Testis (tissue), 3 donors: ENCODE data around the gene KDELR3. TPM values are rescaled to one million over a fixed set of nuclear protein-coding genes. Genes with fewer than 3 reads are reported as not detected.

Experiments
- DNase-seq: peaks from one replicate; pipeline ENCODE4 v3.0.0-alpha.2; 2019
- H3K27ac ChIP-seq, 2 donors: fragments of 200-600 bp; sonication (generic); one replicate each; pipeline ENCODE4 v1.5.1; 2019
- H3K27me3 ChIP-seq: fragments of 200-600 bp; sonication (generic); one replicate; pipeline ENCODE4 v1.5.1; 2019
- H3K36me3 ChIP-seq: fragments of 200-600 bp; sonication (generic); one replicate; pipeline ENCODE4 v1.5.1; 2017; ENCODE audit warnings: low read depth; ENCODE audit errors: missing control alignments
- H3K4me1 ChIP-seq: fragments of 200-600 bp; sonication (generic); one replicate; pipeline ENCODE4 v1.5.1; 2019
- H3K4me3 ChIP-seq, 2 donors: fragments of 200-600 bp; sonication (generic); one replicate each; pipeline ENCODE4 v1.5.1; 2017 to 2019
- H3K9me3 ChIP-seq: fragments of 200-600 bp; sonication (generic); one replicate; pipeline ENCODE4 v1.5.1; 2017
- POLR2A ChIP-seq: fragments of 450-650 bp; IDR thresholded peaks from one replicate; pipeline ENCODE4 v1.6.1; 2017; ENCODE audit warnings: antibody characterized with exemption, mild to moderate bottlenecking, moderate library complexity
- WGBS, 2 donors: methylation state at CpG; one replicate each; pipeline ENCODE4 v1.1.5; 2018; 5-methylcytosine and 5-hydroxymethylcytosine counted together
- intact Hi-C: fragments of 100-400 bp; cut with DNase I; formaldehyde crosslinking; loops from one replicate; pipeline ENCODE4 v1.15.1; 2023; ENCODE audit warnings: low total_unique reads
- polyA plus RNA-seq: library from polyadenylated mRNA; stranded (reverse); fragments of 350-450 nt; fragmentation: Illumina TruSeq; extraction: RNeasy Lipid Tissue Mini Kit (QIAGEN cat#74804); gene quantifications from one replicate; pipeline ENCODE4 v1.2.3, GENCODE V29; 2014; ENCODE audit warnings: low read depth, low replicate concordance; ENCODE audit not compliant: insufficient read depth
- total RNA-seq, 2 donors: library from RNA; depleted of rRNA; stranded (reverse); fragments of >200 nt; gene quantifications; one replicate each; pipeline ENCODE4 v1.2.3, GENCODE V29; 2016
- TF ChIP-seq, protein P1 (sequence below), 3 experiments: fragments of 450-650 bp in 2 of 3; fragments of 200-600 bp in 1 of 3; sonication (generic) in 1 of 3; IDR thresholded peaks; one replicate each; pipeline ENCODE4 v1.5.1; 2016 to 2019; ENCODE audit warnings: antibody characterized with exemption in 3 of 3, mild to moderate bottlenecking in 2 of 3, moderate library complexity in 1 of 3

KDELR3 gene
- total and polyA plus RNA-seq, 3 donors from 2014 or later: 6.7 to 10.4 (median 8.6) TPM

DNA sequence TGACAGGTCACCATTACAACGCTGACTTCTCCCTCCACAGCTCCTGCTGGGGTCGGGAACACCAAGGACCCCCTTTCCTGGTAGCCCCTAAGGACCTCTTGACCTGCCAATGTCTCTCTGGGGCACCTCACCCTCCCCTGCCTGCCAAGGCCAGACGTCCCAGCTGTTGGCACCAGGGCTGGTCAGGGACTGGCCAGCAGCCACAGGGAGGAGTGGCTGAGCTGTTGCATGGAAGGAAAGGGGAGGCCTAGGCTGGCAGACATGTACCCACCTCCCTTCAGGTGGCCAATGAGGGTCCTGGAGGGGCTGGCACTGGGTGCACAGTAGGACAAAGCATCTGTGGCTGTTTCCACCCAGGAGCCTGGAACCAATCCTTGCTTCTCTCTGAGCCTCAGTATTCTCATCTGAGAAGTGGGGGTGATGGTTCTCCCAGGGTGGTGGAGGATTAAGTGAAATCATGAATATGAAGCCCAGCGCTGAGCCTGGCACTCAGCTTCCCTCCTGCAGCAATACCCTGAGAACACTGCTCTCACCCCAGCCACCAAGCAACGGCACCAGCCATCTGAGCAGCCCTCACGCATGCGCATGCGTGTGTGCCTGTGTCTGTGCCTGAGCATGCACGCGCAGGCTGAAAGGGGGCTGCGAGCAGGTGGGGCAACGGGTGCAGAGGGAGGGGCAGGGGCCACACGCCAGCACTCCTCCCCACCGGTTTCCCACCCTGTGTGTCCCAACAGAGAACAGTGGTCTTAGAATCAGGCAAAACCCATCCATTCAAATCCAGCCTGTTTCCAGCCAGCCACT, 18.8 kb upstream of the KDELR3 start:
- DNase-seq: peak; percentile 57
- Histone ChIP-seq H3K27ac (no peak overlapping the region), H3K4me1 (no peaks in the 10 kb centered on the region), H3K4me3 (no peak overlapping the region), H3K36me3 (no peaks in the 10 kb centered on the region), H3K9me3 (no peaks in the 10 kb centered on the region), H3K27me3 (no peaks in the 10 kb centered on the region)
- 74 to 82% methylated on average over 4 to 14 of the region's 14 CpGs for WGBS, 2 donors
- intact Hi-C loops: no loop called here
- no peak for TF ChIP-seq POLR2A
- TF ChIP-seq, protein P1, sequence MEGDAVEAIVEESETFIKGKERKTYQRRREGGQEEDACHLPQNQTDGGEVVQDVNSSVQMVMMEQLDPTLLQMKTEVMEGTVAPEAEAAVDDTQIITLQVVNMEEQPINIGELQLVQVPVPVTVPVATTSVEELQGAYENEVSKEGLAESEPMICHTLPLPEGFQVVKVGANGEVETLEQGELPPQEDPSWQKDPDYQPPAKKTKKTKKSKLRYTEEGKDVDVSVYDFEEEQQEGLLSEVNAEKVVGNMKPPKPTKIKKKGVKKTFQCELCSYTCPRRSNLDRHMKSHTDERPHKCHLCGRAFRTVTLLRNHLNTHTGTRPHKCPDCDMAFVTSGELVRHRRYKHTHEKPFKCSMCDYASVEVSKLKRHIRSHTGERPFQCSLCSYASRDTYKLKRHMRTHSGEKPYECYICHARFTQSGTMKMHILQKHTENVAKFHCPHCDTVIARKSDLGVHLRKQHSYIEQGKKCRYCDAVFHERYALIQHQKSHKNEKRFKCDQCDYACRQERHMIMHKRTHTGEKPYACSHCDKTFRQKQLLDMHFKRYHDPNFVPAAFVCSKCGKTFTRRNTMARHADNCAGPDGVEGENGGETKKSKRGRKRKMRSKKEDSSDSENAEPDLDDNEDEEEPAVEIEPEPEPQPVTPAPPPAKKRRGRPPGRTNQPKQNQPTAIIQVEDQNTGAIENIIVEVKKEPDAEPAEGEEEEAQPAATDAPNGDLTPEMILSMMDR (IDR thresholded peaks at IDR 0.05): no peak

- no peaks in the 10 kb centered on the region for H3K9me3 ChIP-seq
- no peak overlapping the region for H3K27ac ChIP-seq
- DNase-seq: no peak
- 78 to 83% methylated on average over 18 of the region's 18 CpGs for WGBS, 2 donors
- intact Hi-C loops: no loop called here
- H3K27me3 ChIP-seq: no peaks in the 10 kb centered on the region
- TF ChIP-seq, protein P1 (IDR thresholded peaks at IDR 0.05): no peak
- TF ChIP-seq POLR2A: no peak
- no peak overlapping the region for H3K4me3 ChIP-seq
- no peaks in the 10 kb centered on the region for H3K4me1 ChIP-seq
- H3K36me3 ChIP-seq: no peaks in the 10 kb centered on the region
These were observed 18.1 kb upstream of the KDELR3 start for GRCh38 chr22:38449776-38450175.

- 66 to 68% methylated on average over 11 of the region's 11 CpGs for WGBS, 2 donors
- TF ChIP-seq POLR2A: no peak
- TF ChIP-seq, protein P1 (IDR thresholded peaks at IDR 0.05): no peak
- Histone ChIP-seq H3K9me3 (no peaks in the 10 kb centered on the region), H3K4me3 (no peak overlapping the region), H3K27ac (no peak overlapping the region), H3K27me3 (no peaks in the 10 kb centered on the region), H3K36me3 (no peaks in the 10 kb centered on the region), H3K4me1 (no peaks in the 10 kb centered on the region)
- DNase-seq: no peak
- intact Hi-C loops: no loop called here
These were observed 17.6 kb upstream of the KDELR3 start for GRCh38 chr22:38450234-38450797.

DNA sequence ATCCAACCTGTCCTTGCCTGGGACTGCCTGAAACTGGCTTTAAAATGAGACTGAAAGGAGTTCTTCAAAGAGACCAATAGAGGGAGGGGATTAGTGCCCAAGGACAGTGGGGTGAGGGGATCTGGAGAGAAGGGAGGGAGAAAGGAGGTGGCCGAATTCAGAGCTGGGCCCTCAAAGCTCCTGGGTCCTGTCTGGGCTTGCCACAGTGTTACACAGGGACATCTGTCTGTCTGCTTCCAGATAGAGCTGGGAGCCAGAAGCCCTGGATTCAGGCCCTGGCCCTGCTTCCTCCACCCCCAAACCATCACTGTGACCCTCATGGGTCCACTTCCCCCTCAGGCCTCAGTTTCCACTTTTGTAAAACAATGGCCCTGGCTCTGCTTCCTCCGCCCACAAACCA, 16.5 kb upstream of the KDELR3 start:
- Histone ChIP-seq H3K4me3 (no peak overlapping the region), H3K4me1 (no peaks in the 10 kb centered on the region), H3K9me3 (no peaks in the 10 kb centered on the region), H3K27me3 (no peaks in the 10 kb centered on the region), H3K27ac (no peak overlapping the region), H3K36me3 (no peaks in the 10 kb centered on the region)
- TF ChIP-seq, protein P1 (IDR thresholded peaks at IDR 0.05): no peak
- TF ChIP-seq POLR2A: no peak
- intact Hi-C loops: no loop called here
- no peak for DNase-seq
- 82 to 97% methylated on average over 2 of the region's 2 CpGs for WGBS, 2 donors

DNA sequence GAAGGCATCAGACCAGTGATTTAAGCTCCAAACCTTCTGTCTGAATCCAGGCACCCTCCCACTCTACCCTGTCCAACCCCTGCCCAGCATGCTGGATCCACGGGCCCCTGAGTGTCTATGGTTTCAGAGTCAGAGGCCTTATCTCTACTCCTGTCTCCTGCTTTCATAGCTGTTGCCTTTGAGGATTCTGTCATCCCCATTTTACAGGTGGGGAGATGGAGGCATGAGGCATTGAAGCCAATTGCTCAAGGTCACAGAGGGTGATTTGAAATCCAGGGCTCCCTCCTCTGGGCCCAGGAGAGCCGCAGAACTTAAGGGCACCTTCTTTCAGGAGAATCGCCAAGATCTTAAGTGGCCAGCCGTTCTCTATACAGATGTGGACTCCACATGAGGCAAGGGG, 16.0 kb upstream of the KDELR3 start:
- Histone ChIP-seq H3K27ac (no peak overlapping the region), H3K4me3 (no peak overlapping the region), H3K27me3 (no peaks in the 10 kb centered on the region), H3K9me3 (no peaks in the 10 kb centered on the region), H3K4me1 (no peaks in the 10 kb centered on the region), H3K36me3 (no peaks in the 10 kb centered on the region)
- no peak for TF ChIP-seq POLR2A
- TF ChIP-seq, protein P1 (IDR thresholded peaks at IDR 0.05): no peak
- intact Hi-C loops: no loop called here
- DNase-seq: no peak
- 67 to 68% methylated on average over 1 to 4 of the region's 4 CpGs for WGBS, 2 donors
